Measurements from ENCODE around the gene COL5A2.

DNA sequence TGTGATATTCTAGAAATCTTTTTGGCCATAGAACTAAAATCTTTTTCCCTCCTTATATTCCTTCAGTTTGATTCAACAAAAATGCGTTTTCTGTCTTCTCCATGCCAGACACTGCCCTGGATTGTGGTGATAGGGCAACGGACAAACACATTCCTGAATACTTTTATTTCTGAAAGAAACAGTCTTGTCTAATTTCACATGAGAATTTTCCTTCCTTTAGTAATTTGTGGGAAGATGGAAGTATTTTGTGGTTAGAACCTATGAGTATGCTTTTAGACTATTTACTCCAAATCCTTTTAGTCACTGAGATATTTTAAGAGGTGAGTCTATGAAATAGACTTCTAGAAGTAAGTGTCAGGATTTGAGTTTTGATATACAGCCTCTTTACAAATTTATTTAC lies 49.6 kb downstream of the COL5A2 start:
- TF ChIP-seq CTCF (optimal IDR thresholded peaks at IDR 0.05 in 1 of 3, IDR thresholded peaks at IDR 0.05 in 1 of 3, conservative IDR thresholded peaks at IDR 0.05 in 1 of 3; ENCODE audit: extremely low read depth in 1 of 3, insufficient read depth in 2 of 3, low read length in 3 of 3), result no peak
- TF ChIP-seq EZH2 (IDR thresholded peaks at IDR 0.05; ENCODE audit: low read length), result no peak
